HCT116 (cell line): ENCODE results near the gene HCAR3. TPM values are rescaled to one million over a fixed set of nuclear protein-coding genes. Genes with fewer than 3 reads are reported as not detected.

ENCODE experiments used
- ATAC-seq: fragments of 200-7000 bp; cut with Tn5 transposase; 2 replicates; pipeline ENCODE4 v1.9.1; 2020; ENCODE audit warnings: mild to moderate bottlenecking, moderate library complexity
- BruUV-seq: library from RNA; stranded (reverse); fragments of 400-500 nt; replicated peaks from 2 replicates; lab custom pipeline; 2021; lab: Mats Ljungman, UMichigan
- CTCF ChIA-PET: fragments of 300-600 bp; sonication (Branson Sonifier 250); formaldehyde crosslinking; loops from one replicate; lab custom pipeline; 2021; ENCODE audit warnings: antibody characterized with exemption; lab: Charles Lee
- POLR2A ChIA-PET: fragments of 300-600, 350-600 bp; sonication (Branson Sonifier 250); formaldehyde crosslinking; loops from one replicate; lab custom pipeline; 2021; ENCODE audit warnings: antibody characterized with exemption; lab: Charles Lee
- RAD21 ChIA-PET, 2 experiments: fragments of 300-600 bp; sonication (Branson Sonifier 250); formaldehyde crosslinking; loops; one replicate each; lab custom pipeline; 2023; ENCODE audit warnings: low total read pairs in 2 of 2; ENCODE audit not compliant: uncharacterized antibody in 2 of 2, unreplicated experiment in 2 of 2, low non-redundant PET in 1 of 2; lab: Charles Lee
- DNase-seq: peaks from one replicate; pipeline ENCODE4 v3.0.0-alpha.2; 2010; ENCODE audit warnings: low read depth, low spot score
- H2AFZ ChIP-seq: fragments of 200-600 bp; shearing (Covaris generic), sonication (generic); 2 replicates; pipeline ENCODE4 v1.6.1; 2017; ENCODE audit warnings: low read depth, mixed run types, mixed read lengths, antibody characterized with exemption, low read length; ENCODE audit not compliant: poor library complexity, severe bottlenecking
- H3K27ac ChIP-seq: 2 replicates; pipeline ENCODE4 v1.5.1; 2012; ENCODE audit warnings: low read depth, low read length
- H3K27me3 ChIP-seq: fragments of 200-600 bp; sonication (generic); 2 replicates; pipeline ENCODE4 v1.6.1; 2016; ENCODE audit warnings: mixed run types, low read length, mixed read lengths; ENCODE audit not compliant: insufficient read depth
- H3K36me3 ChIP-seq, 2 experiments: fragments of 200-500 bp in 1 of 2; fragments of 200-600 bp in 1 of 2; sonication (Bioruptor generic) in 1 of 2; sonication (generic) in 1 of 2; 2 replicates each; pipeline versions ENCODE4 v1.5.1 to v1.6.1; 2014 to 2016; ENCODE audit warnings: low read length in 2 of 2, inconsistent platforms in 1 of 2, mixed read lengths in 1 of 2, mixed run types in 1 of 2; ENCODE audit not compliant: insufficient read depth in 2 of 2, control insufficient read depth in 1 of 2
- H3K4me1 ChIP-seq, 2 experiments: fragments of 200-600 bp in 1 of 2; sonication (generic) in 1 of 2; 2 replicates each; pipeline versions ENCODE4 v1.5.1 to v1.6.1; 2012 to 2017; ENCODE audit warnings: low read length in 2 of 2, inconsistent platforms in 1 of 2, mild to moderate bottlenecking in 1 of 2, mixed read lengths in 1 of 2, mixed run types in 1 of 2, moderate library complexity in 1 of 2; ENCODE audit not compliant: insufficient read depth in 2 of 2, control insufficient read depth in 1 of 2
- H3K4me2 ChIP-seq: fragments of 200-600 bp; sonication (generic); 2 replicates; pipeline ENCODE4 v1.6.1; 2017; ENCODE audit warnings: mixed run types, low read length, mixed read lengths
- H3K4me3 ChIP-seq, 2 experiments: fragments of 200-600 bp in 1 of 2; sonication (generic) in 1 of 2; replicated peaks in 1 of 2; 2 replicates each; pipeline ENCODE4 v1.5.1; 2011 to 2016; ENCODE audit warnings: low read length in 2 of 2, control low read depth in 1 of 2, low read depth in 1 of 2, mild to moderate bottlenecking in 1 of 2, mixed read lengths in 1 of 2, mixed run types in 1 of 2
- H3K79me2 ChIP-seq: fragments of 200-600 bp; sonication (generic); 2 replicates; pipeline ENCODE4 v1.6.1; 2017; ENCODE audit warnings: mild to moderate bottlenecking, mixed run types, low read length, moderate library complexity, mixed read lengths; ENCODE audit not compliant: insufficient read depth
- H3K9ac ChIP-seq: fragments of 200-600 bp; sonication (generic); 2 replicates; pipeline ENCODE4 v1.6.1; 2016; ENCODE audit warnings: low read length, mixed read lengths
- H3K9me2 ChIP-seq: fragments of 200-600 bp; sonication (generic), shearing (Covaris generic); 2 replicates; pipeline ENCODE4 v1.6.1; 2017; ENCODE audit warnings: mixed run types, mild to moderate bottlenecking, moderate library complexity; ENCODE audit not compliant: insufficient read depth
- H3K9me3 ChIP-seq, 2 experiments: fragments of 200-500 bp in 1 of 2; fragments of 200-600 bp in 1 of 2; sonication (Bioruptor generic) in 1 of 2; sonication (generic) in 1 of 2; 2 replicates each; pipeline ENCODE4 v1.6.1; 2014 to 2017; ENCODE audit warnings: low read length in 2 of 2, mixed read lengths in 2 of 2, inconsistent platforms in 1 of 2, low read depth in 1 of 2, mild to moderate bottlenecking in 1 of 2, mixed run types in 1 of 2, moderate library complexity in 1 of 2; ENCODE audit not compliant: control insufficient read depth in 1 of 2, insufficient read depth in 1 of 2
- H4K20me1 ChIP-seq: fragments of 200-600 bp; sonication (generic), shearing (Covaris generic); 2 replicates; pipeline ENCODE4 v1.6.1; 2017; ENCODE audit warnings: mixed run types, mild to moderate bottlenecking, moderate library complexity; ENCODE audit not compliant: insufficient read depth
- CBX3 ChIP-seq: IDR thresholded peaks from 2 replicates; pipeline ENCODE4 v1.6.1; 2012; ENCODE audit warnings: low read depth
- CEBPB ChIP-seq: IDR thresholded peaks from 2 replicates; pipeline ENCODE4 v1.6.1; 2012; ENCODE audit warnings: low read depth
- ELF1 ChIP-seq: IDR thresholded peaks from 2 replicates; pipeline ENCODE4 v1.6.1; 2012; ENCODE audit warnings: low read depth, borderline replicate concordance
- EZH2phosphoT487 ChIP-seq: fragments of 200-600 bp; IDR thresholded peaks from 2 replicates; pipeline ENCODE4 v1.6.1; 2018; ENCODE audit warnings: antibody characterized with exemption, borderline replicate concordance
- FOSL1 ChIP-seq: IDR thresholded peaks from 2 replicates; pipeline ENCODE4 v1.6.1; 2012; ENCODE audit warnings: low read depth
- JUND ChIP-seq: IDR thresholded peaks from 2 replicates; pipeline ENCODE4 v1.6.1; 2012
- MAX ChIP-seq: IDR thresholded peaks from 2 replicates; pipeline ENCODE4 v1.6.1; 2012
- POLR2AphosphoS5 ChIP-seq: IDR thresholded peaks from 2 replicates; pipeline ENCODE4 v1.6.1; 2011; ENCODE audit warnings: mild to moderate bottlenecking, low read depth, low read length, moderate library complexity
- REST ChIP-seq: IDR thresholded peaks from 2 replicates; pipeline ENCODE4 v1.6.1; 2012; ENCODE audit warnings: low read depth
- SIN3A ChIP-seq: IDR thresholded peaks from 2 replicates; pipeline ENCODE4 v1.6.1; 2012; ENCODE audit warnings: low read depth
- SP1 ChIP-seq: IDR thresholded peaks from 2 replicates; pipeline ENCODE4 v1.6.1; 2012; ENCODE audit warnings: low read depth
- TCF7L2 ChIP-seq: IDR thresholded peaks from 2 replicates; pipeline ENCODE4 v1.7.0; 2011; ENCODE audit warnings: borderline replicate concordance, inconsistent platforms; ENCODE audit not compliant: insufficient read depth, insufficient read length; ENCODE audit errors: extremely low read depth
- YY1 ChIP-seq: IDR thresholded peaks from 2 replicates; pipeline ENCODE4 v1.6.1; 2011; ENCODE audit warnings: low read length, low read depth, moderate library complexity, mild to moderate bottlenecking; ENCODE audit not compliant: insufficient replicate concordance; ENCODE audit errors: extremely low read depth
- ZBTB33 ChIP-seq: IDR thresholded peaks from 2 replicates; pipeline ENCODE4 v1.6.1; 2011; ENCODE audit warnings: mild to moderate bottlenecking, low read length, moderate library complexity; ENCODE audit not compliant: insufficient replicate concordance; ENCODE audit errors: extremely low read depth
- ZFX ChIP-seq: fragments of 450-650 bp; IDR thresholded peaks from 2 replicates; pipeline ENCODE4 v1.6.1; 2017
- ZNF274 ChIP-seq: fragments of 200-500 bp; sonication (Bioruptor generic); IDR thresholded peaks from 2 replicates; pipeline ENCODE4 v1.6.1; 2014; ENCODE audit warnings: mild to moderate bottlenecking, low read depth, low read length, inconsistent platforms
- intact Hi-C: fragments of 100-400 bp; cut with micrococcal nuclease; formaldehyde crosslinking; loops from 2 replicates; pipeline ENCODE4 v1.10.0; 2022
- total RNA-seq: library from RNA; stranded (reverse); gene quantifications from one replicate; pipeline ENCODE4 v1.2.1, GENCODE V29; 2021; ENCODE audit not compliant: unreplicated experiment

Gene HCAR3
- total RNA-seq, 1 experiment from 2014 or later: not detected

- BruUV-seq: no TSS peak
- Histone ChIP-seq H3K27ac (no peak overlapping the region), H3K4me2 (no peak overlapping the region), H3K36me3 (peaks cover 7 to 11% of the 10 kb centered on the region in 2 experiments), H4K20me1 (no peaks in the 10 kb centered on the region), H3K9me3 (no peaks in the 10 kb centered on the region), H3K4me3 (no peak overlapping the region), H3K27me3 (no peaks in the 10 kb centered on the region), H3K9me2 (no peaks in the 10 kb centered on the region), H3K79me2 (peaks cover 21% of the 10 kb centered on the region), H3K4me1 (peaks cover 5 to 14% of the 10 kb centered on the region in 2 experiments; a peak in 3 of 4 replicates), H3K9ac (no peak overlapping the region), H2AFZ (no peak overlapping the region)
- TF ChIP-seq ZBTB33: no peak
- TF ChIP-seq EZH2phosphoT487: no peak
- TF ChIP-seq FOSL1: no peak
- TF ChIP-seq SP1: no peak
- no peak for TF ChIP-seq POLR2AphosphoS5
- TF ChIP-seq ZFX: no peak
- no peak for TF ChIP-seq ZNF274
- no peak for TF ChIP-seq CBX3
- no peak for TF ChIP-seq TCF7L2
- TF ChIP-seq MAX: no peak
- no peak for TF ChIP-seq JUND
- no peak for TF ChIP-seq REST
- no peak for TF ChIP-seq SIN3A
- no peak for TF ChIP-seq ELF1
- TF ChIP-seq CEBPB: no peak
- TF ChIP-seq YY1: no peak
- CTCF ChIA-PET: no interaction called here
- DNase-seq: no peak
- RAD21 ChIA-PET: no interaction called here
- intact Hi-C loops: no loop called here
- ATAC-seq: no peak
- POLR2A ChIA-PET: no interaction called here
Measured at GRCh38 chr12:122749569-122750332, 33.1 kb upstream of the HCAR3 start.
